ENCODE results near the gene KCNIP4. TPM values are rescaled to one million over a fixed set of nuclear protein-coding genes. Genes with fewer than 3 reads are reported as not detected.

KCNIP4 gene
- total RNA-seq, 4 donors from 2014 or later: not detected

DNA sequence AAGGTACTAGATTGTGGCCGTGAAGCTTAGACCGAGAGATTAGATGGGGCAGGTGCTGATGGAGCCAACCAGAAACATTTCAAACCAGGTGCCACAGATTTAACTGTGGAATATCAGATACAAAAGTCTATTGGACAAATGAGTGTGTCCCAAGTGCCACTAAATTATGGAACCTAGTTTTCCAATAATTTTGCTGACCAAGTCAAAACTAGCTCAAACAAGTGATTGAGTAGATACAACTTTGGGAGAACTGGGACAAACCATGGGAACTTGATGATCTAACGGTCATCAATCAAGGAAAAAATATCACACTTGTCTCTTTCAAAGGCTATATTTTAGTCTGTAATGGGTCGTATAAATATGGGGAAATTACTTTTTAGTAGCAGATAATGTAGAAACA, 562.9 kb downstream of the KCNIP4 start:
- DNase-seq (ENCODE audit: low spot score in 2 of 2): no peak
- Histone ChIP-seq H3K9me3 (peaks cover 0 to 3% (median 0%) of the 10 kb centered on the region in 4 donors), H3K4me1 (no peaks in the 10 kb centered on the region), H3K4me3 (no peak overlapping the region), H3K27ac (no peak overlapping the region), H3K36me3 (no peaks in the 10 kb centered on the region), H3K27me3 (no peaks in the 10 kb centered on the region)
- 85 to 87% methylated on average over 4 of the region's 4 CpGs for WGBS, 2 donors
- TF ChIP-seq POLR2A (IDR thresholded peaks at IDR 0.05) (no peak), EP300 (IDR thresholded peaks at IDR 0.05) (no peak)
- TF ChIP-seq, protein P1, sequence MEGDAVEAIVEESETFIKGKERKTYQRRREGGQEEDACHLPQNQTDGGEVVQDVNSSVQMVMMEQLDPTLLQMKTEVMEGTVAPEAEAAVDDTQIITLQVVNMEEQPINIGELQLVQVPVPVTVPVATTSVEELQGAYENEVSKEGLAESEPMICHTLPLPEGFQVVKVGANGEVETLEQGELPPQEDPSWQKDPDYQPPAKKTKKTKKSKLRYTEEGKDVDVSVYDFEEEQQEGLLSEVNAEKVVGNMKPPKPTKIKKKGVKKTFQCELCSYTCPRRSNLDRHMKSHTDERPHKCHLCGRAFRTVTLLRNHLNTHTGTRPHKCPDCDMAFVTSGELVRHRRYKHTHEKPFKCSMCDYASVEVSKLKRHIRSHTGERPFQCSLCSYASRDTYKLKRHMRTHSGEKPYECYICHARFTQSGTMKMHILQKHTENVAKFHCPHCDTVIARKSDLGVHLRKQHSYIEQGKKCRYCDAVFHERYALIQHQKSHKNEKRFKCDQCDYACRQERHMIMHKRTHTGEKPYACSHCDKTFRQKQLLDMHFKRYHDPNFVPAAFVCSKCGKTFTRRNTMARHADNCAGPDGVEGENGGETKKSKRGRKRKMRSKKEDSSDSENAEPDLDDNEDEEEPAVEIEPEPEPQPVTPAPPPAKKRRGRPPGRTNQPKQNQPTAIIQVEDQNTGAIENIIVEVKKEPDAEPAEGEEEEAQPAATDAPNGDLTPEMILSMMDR (IDR thresholded peaks at IDR 0.05): no peak

DNA sequence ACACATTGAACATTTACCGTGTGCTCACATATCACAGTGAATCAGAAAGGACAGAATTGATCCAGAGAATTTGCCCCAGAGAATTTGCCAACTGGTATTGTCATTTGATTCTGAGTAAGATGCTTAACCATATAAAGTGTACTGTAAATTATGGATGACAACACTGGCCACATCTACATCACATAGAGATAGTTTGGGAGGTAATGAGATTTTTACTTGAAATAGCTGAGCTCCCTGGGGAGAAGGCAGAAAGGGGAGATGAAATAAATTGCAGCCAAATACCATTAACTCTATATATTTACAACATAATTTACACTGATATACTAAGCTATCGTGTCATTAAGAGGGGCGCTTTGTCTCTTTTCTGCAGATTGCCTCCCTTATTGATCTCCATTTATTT, 564.0 kb downstream of the KCNIP4 start:
- DNase-seq (ENCODE audit: low spot score in 2 of 2): no peak
- TF ChIP-seq POLR2A (IDR thresholded peaks at IDR 0.05): no peak
- no peak for TF ChIP-seq EP300 (IDR thresholded peaks at IDR 0.05)
- TF ChIP-seq, protein P1 (IDR thresholded peaks at IDR 0.05): no peak
- Histone ChIP-seq H3K36me3 (no peaks in the 10 kb centered on the region), H3K27ac (no peak overlapping the region), H3K4me1 (no peaks in the 10 kb centered on the region), H3K4me3 (no peak overlapping the region), H3K9me3 (no peaks in the 10 kb centered on the region), H3K27me3 (no peaks in the 10 kb centered on the region)
- 85 to 88% methylated on average over 3 of the region's 3 CpGs for WGBS, 2 donors

DNA sequence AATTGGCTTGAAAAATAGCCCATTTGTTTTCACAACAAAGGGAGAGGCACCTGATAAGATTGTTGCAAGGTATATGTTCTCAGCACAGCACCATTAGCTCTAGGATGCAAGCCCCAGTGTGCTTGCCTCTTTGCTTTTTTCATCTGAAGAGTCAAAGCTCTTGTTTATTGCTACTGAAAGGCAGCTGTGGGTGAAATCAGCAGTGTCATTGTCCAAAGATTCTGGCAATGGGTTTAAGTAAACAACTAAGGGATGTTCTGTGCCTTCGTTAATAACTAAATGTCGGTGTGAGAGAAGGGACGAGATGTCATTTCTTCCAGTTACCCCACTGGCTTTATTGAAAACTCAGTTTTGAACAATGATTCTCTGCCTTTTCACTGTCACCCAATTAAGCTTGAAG, 567.7 kb downstream of the KCNIP4 start:
- H3K27ac ChIP-seq: no peak overlapping the region
- no peaks in the 10 kb centered on the region for H3K27me3 ChIP-seq
- H3K9me3 ChIP-seq: no peaks in the 10 kb centered on the region
- no peak overlapping the region for H3K4me3 ChIP-seq
- no peaks in the 10 kb centered on the region for H3K36me3 ChIP-seq
- no peaks in the 10 kb centered on the region for H3K4me1 ChIP-seq
- DNase-seq (ENCODE audit: low spot score in 2 of 2): no peak
- TF ChIP-seq, protein P1 (IDR thresholded peaks at IDR 0.05): no peak
- TF ChIP-seq EP300 (IDR thresholded peaks at IDR 0.05) (no peak), POLR2A (IDR thresholded peaks at IDR 0.05) (no peak)
- 78 to 81% methylated on average over 3 of the region's 3 CpGs for WGBS, 2 donors

DNA sequence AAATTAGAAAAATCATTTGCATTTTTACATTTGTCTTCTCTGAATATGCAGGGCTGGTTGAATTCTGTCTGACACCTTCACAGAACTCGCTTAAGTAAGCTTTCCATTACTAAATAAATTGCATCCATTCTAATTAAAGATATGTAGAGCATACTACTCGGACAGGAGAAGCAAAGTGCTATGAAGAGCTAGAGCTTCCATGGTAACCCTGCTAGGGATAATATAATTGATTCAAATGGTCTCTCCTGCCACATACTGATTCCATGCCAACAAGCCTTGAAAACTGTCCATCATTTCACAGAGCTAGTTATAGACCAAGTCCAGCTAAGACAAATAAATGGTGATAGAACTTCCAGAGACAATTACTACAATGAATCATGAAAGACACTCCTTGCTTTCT, 571.5 kb downstream of the KCNIP4 start:
- WGBS, 2 donors: 66 to 80% methylated on average over 2 of the region's 2 CpGs
- H3K27me3 ChIP-seq: no peaks in the 10 kb centered on the region

DNA sequence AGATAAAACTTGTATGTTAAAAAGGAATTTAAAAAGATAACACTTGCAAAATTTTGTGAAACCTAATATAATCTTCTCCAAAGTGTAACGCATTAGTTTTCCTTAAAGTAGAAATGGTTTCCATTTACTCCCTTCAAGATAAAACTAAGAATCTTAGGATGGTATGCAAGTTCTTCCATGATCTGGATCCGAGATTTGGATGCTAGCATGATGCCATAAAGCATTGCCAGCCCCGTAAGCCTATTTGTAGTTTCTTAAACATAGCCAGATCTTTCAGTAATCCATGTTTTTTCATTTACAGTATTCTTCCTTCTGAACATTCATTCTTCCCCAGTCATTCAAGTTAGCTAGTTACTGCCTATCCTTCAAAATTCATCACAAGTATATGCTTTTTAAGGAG, 572.4 kb downstream of the KCNIP4 start:
- Histone ChIP-seq H3K4me3 (no peak overlapping the region), H3K36me3 (no peaks in the 10 kb centered on the region), H3K4me1 (no peaks in the 10 kb centered on the region), H3K27ac (no peak overlapping the region), H3K27me3 (no peaks in the 10 kb centered on the region), H3K9me3 (no peaks in the 10 kb centered on the region)
- no peak for DNase-seq (ENCODE audit: low spot score in 2 of 2)
- 84 to 85% methylated on average over 3 of the region's 3 CpGs for WGBS, 2 donors
- TF ChIP-seq, protein P1 (IDR thresholded peaks at IDR 0.05): no peak
- TF ChIP-seq EP300 (IDR thresholded peaks at IDR 0.05) (no peak), POLR2A (IDR thresholded peaks at IDR 0.05) (no peak)

More for the DNA sequence above, 571.5 kb downstream of the KCNIP4 start:
- H3K4me3 ChIP-seq: no peak overlapping the region
- H3K4me1 ChIP-seq: no peaks in the 10 kb centered on the region
- TF ChIP-seq POLR2A (IDR thresholded peaks at IDR 0.05) (no peak), EP300 (IDR thresholded peaks at IDR 0.05) (no peak)
- TF ChIP-seq, protein P1 (IDR thresholded peaks at IDR 0.05): no peak
- no peak overlapping the region for H3K27ac ChIP-seq
- no peaks in the 10 kb centered on the region for H3K9me3 ChIP-seq
- H3K36me3 ChIP-seq: no peaks in the 10 kb centered on the region
- DNase-seq (ENCODE audit: low spot score in 2 of 2): no peak

Data from tibial nerve (tissue), 4 donors.